MM.1S (cell line): ENCODE data around the gene PIGT.

Experiments used
- DNase-seq: peaks from one replicate; pipeline ENCODE4 v3.0.0-alpha.2; 2015
- H2AFZ ChIP-seq: fragments of 300-600 bp; sonication (generic); 2 replicates; pipeline ENCODE4 v1.6.0; 2016; ENCODE audit warnings: antibody characterized with exemption, low read length
- H3F3A ChIP-seq: fragments of 300-600 bp; sonication (generic); 2 replicates; pipeline ENCODE4 v1.6.1; 2016; ENCODE audit warnings: mild to moderate bottlenecking, antibody characterized with exemption, low read length, moderate library complexity, mixed read lengths; ENCODE audit not compliant: insufficient read depth
- H3K27ac ChIP-seq: fragments of 300-600 bp; sonication (generic); 2 replicates; pipeline ENCODE4 v1.5.1; 2016; ENCODE audit warnings: mild to moderate bottlenecking, low read length
- H3K27me3 ChIP-seq: fragments of 300-600 bp; sonication (generic); replicated peaks from 2 replicates; pipeline ENCODE4 v1.6.0; 2016; ENCODE audit warnings: low read length; ENCODE audit not compliant: insufficient read depth
- H3K36me3 ChIP-seq: fragments of 300-600 bp; sonication (generic); replicated peaks from 2 replicates; pipeline ENCODE4 v1.6.1; 2016; ENCODE audit warnings: mild to moderate bottlenecking, low read length, mixed read lengths; ENCODE audit not compliant: insufficient read depth
- H3K4me1 ChIP-seq: fragments of 300-600 bp; sonication (generic); 2 replicates; pipeline ENCODE4 v1.6.1; 2016; ENCODE audit warnings: low read length, mixed read lengths
- H3K4me2 ChIP-seq: fragments of 300-600 bp; sonication (generic); 2 replicates; pipeline ENCODE4 v1.6.0; 2016; ENCODE audit warnings: low read depth, low read length
- H3K4me3 ChIP-seq: fragments of 300-600 bp; sonication (generic); 2 replicates; pipeline ENCODE4 v1.5.1; 2016; ENCODE audit warnings: low read length, mixed read lengths
- H3K79me2 ChIP-seq: fragments of 300-600 bp; sonication (generic); 2 replicates; pipeline ENCODE4 v1.6.1; 2016; ENCODE audit warnings: mixed run types, low read length, mixed read lengths
- H3K9ac ChIP-seq: fragments of 300-600 bp; sonication (generic); 2 replicates; pipeline ENCODE4 v1.6.1; 2016; ENCODE audit warnings: low read length, mixed read lengths
- H3K9me2 ChIP-seq: fragments of 300-600 bp; sonication (generic); replicated peaks from 2 replicates; pipeline ENCODE4 v1.6.1; 2016; ENCODE audit warnings: mild to moderate bottlenecking, low read length, mixed read lengths; ENCODE audit not compliant: insufficient read depth
- H3K9me3 ChIP-seq: fragments of 300-600 bp; sonication (generic); replicated peaks from 2 replicates; pipeline ENCODE4 v1.6.1; 2016; ENCODE audit warnings: mild to moderate bottlenecking, low read length, mixed read lengths; ENCODE audit not compliant: insufficient read depth
- H4K20me1 ChIP-seq: fragments of 300-600 bp; sonication (generic); 2 replicates; pipeline ENCODE4 v1.6.1; 2016; ENCODE audit warnings: mild to moderate bottlenecking, low read length, moderate library complexity, mixed read lengths; ENCODE audit not compliant: insufficient read depth
- EZH2 ChIP-seq: fragments of 300-600 bp; sonication (generic); optimal IDR thresholded peaks from 2 replicates; pipeline ENCODE3; 2017; ENCODE audit warnings: low read depth, mild to moderate bottlenecking, antibody characterized with exemption, low read length, mixed read lengths
- EZH2phosphoT487 ChIP-seq: fragments of 300-600 bp; sonication (generic); IDR thresholded peaks from 2 replicates; pipeline ENCODE4 v1.6.1; 2018; ENCODE audit warnings: antibody characterized with exemption, low read length
- TF ChIP-seq, protein P1 (sequence below): fragments of 300-600 bp; sonication (generic); IDR thresholded peaks from 2 replicates; pipeline ENCODE4 v1.5.1; 2016; ENCODE audit warnings: antibody characterized with exemption, low read length, mixed read lengths

PIGT gene

DNA sequence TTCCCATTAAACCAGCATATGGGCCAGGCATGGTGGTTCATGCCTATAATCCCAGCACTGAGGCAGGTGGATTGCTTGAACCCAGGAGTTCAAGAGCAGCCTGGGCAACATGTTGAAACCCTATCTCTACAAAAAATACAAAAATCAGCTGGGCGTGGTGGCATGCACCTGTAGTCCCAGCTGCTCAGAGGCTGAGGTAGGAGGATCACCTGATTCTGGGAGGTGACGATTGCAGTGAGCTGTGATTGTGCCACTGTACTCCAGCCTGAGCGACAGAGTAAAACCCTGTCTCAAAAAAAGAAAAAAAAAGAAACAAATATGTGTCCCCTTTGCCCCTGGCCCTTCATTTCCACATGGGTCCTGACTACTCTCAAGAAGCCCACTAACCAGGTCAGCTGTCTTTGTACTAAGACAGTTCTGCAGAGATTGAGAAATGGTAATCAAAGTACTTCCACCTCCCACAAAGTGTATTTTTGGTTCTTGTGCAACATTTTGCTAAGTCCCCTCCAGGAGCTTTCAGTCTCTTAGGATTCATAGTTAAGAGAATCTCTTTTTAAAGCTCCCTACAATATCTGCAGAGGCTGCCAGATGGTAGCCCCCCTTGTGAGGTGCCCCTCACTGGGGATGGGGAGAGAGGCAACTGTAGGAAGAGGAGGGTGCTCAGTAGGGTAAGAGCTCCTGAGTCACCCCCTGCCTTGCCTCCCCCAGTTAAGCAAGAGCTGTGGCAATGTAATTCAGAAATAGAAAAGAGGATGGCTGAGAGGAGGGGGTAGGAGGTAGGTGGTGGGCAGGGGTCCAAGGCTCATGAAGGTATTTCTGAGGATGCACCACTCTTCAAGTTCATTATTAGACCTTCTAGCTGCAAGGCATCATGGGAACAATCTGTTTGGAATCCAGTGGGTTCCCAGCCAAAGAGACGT, 37.1 kb downstream of the PIGT start:
- Histone ChIP-seq H3K4me3 (no peak overlapping the region), H3K79me2 (no peaks in the 10 kb centered on the region), H3K4me1 (peaks cover 18% of the 10 kb centered on the region), H3K9me3 (no peaks in the 10 kb centered on the region), H4K20me1 (no peaks in the 10 kb centered on the region), H3K9me2 (no peaks in the 10 kb centered on the region), H3F3A (no peaks in the 10 kb centered on the region), H3K27me3 (no peaks in the 10 kb centered on the region), H2AFZ (no peak overlapping the region), H3K4me2 (no peak overlapping the region), H3K9ac (no peak overlapping the region), H3K27ac (no peak overlapping the region), H3K36me3 (no peaks in the 10 kb centered on the region)
- no peak for DNase-seq
- TF ChIP-seq, protein P1, sequence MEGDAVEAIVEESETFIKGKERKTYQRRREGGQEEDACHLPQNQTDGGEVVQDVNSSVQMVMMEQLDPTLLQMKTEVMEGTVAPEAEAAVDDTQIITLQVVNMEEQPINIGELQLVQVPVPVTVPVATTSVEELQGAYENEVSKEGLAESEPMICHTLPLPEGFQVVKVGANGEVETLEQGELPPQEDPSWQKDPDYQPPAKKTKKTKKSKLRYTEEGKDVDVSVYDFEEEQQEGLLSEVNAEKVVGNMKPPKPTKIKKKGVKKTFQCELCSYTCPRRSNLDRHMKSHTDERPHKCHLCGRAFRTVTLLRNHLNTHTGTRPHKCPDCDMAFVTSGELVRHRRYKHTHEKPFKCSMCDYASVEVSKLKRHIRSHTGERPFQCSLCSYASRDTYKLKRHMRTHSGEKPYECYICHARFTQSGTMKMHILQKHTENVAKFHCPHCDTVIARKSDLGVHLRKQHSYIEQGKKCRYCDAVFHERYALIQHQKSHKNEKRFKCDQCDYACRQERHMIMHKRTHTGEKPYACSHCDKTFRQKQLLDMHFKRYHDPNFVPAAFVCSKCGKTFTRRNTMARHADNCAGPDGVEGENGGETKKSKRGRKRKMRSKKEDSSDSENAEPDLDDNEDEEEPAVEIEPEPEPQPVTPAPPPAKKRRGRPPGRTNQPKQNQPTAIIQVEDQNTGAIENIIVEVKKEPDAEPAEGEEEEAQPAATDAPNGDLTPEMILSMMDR: no peak
- TF ChIP-seq EZH2: no peak
- no peak for TF ChIP-seq EZH2phosphoT487

DNA sequence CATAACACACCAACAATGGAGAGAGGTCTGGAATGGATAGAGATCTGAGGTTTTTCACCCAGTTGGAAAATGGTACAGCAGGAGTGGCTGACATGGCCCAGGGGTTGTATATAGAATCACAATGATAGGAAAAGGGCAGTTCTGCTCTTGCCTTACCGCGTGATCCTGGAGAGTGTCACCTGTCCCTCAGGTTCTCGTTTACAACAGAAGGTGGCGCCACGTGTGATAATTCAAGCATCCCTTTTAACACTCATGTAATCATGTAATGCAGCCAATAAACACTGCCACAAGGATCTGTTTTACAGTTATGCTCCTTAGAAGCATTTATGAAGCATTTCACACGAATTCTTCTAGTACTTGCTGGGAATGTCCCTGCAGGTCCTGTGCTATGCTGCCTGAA, 40.7 kb downstream of the PIGT start:
- no peaks in the 10 kb centered on the region for H4K20me1 ChIP-seq
- no peaks in the 10 kb centered on the region for H3K27me3 ChIP-seq
- no peaks in the 10 kb centered on the region for H3F3A ChIP-seq
- H3K36me3 ChIP-seq: no peaks in the 10 kb centered on the region
- DNase-seq: peak; percentile 46
- H3K9ac ChIP-seq: no peak overlapping the region
- H3K4me2 ChIP-seq: no peak overlapping the region
- H3K79me2 ChIP-seq: no peaks in the 10 kb centered on the region
- H3K4me1 ChIP-seq: peaks cover 35% of the 10 kb centered on the region
- no peak overlapping the region for H3K27ac ChIP-seq
- no peak overlapping the region for H2AFZ ChIP-seq
- H3K9me2 ChIP-seq: no peaks in the 10 kb centered on the region
- H3K9me3 ChIP-seq: no peaks in the 10 kb centered on the region
- TF ChIP-seq, protein P1: peak; percentile 49
- TF ChIP-seq EZH2 (no peak), EZH2phosphoT487 (no peak)
- no peak overlapping the region for H3K4me3 ChIP-seq

DNA sequence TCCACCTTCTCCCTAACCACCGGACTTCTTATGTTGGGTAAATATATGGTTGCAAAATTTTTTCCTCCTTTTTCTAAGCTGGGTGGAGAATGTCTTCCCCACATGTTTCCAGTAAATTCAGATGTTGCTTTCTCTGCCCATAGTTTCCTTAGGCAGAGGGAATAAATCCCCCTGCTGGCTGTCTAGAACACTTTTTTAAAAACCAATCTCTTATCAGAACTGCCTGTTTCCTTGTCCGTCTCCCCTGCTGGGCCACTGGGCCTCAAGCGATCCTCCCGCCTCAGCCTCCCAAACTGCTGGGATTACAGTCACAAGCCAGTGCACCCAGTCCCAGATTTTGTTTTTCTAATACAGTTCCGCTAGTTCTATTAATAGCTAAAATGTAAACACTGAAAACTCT, 43.7 kb downstream of the PIGT start:
- Histone ChIP-seq H3K9me3 (no peaks in the 10 kb centered on the region), H3K4me1 (peaks cover 18% of the 10 kb centered on the region), H2AFZ (peak overlapping the region; percentile 28; the same call in 1 of the 2 replicates), H3K4me3 (no peak overlapping the region), H3F3A (no peaks in the 10 kb centered on the region), H3K9me2 (no peaks in the 10 kb centered on the region), H3K79me2 (no peaks in the 10 kb centered on the region), H4K20me1 (no peaks in the 10 kb centered on the region), H3K4me2 (peak overlapping the region; percentile 31; the same call in 1 of the 2 replicates), H3K9ac (no peak overlapping the region), H3K27ac (no peak overlapping the region), H3K27me3 (no peaks in the 10 kb centered on the region), H3K36me3 (no peaks in the 10 kb centered on the region)
- no peak for DNase-seq
- TF ChIP-seq, protein P1: no peak; the same call in 1 of the 2 replicates
- TF ChIP-seq EZH2: no peak
- TF ChIP-seq EZH2phosphoT487: no peak
